Calu3 (cell line): ENCODE data around the gene CHMP1B. TPM values are rescaled to one million over a fixed set of nuclear protein-coding genes. Genes with fewer than 3 reads are reported as not detected.

Experiments
- BruUV-seq: library from RNA; stranded (reverse); fragments of 400-500 nt; replicated peaks from 2 replicates; lab custom pipeline; 2021; lab: Mats Ljungman, UMichigan
- CTCF ChIA-PET: fragments of 300-600 bp; sonication (Branson Sonifier 250); formaldehyde crosslinking; loops from one replicate; lab custom pipeline; 2022; ENCODE audit warnings: antibody characterized with exemption; lab: Charles Lee
- DNase-seq: peaks from one replicate; pipeline ENCODE4 v3.0.0; 2022
- H3K27ac Mint-ChIP-seq: one replicate; pipeline ENCODE4 v1.8.0; 2022; ENCODE audit warnings: mixed read lengths; ENCODE audit not compliant: unreplicated experiment
- H3K27me3 Mint-ChIP-seq: one replicate; pipeline ENCODE4 v1.8.0; 2022; ENCODE audit warnings: mixed read lengths; ENCODE audit not compliant: unreplicated experiment
- H3K36me3 Mint-ChIP-seq: one replicate; pipeline ENCODE4 v1.8.0; 2022; ENCODE audit warnings: mild to moderate bottlenecking, moderate library complexity, mixed read lengths; ENCODE audit not compliant: insufficient read depth, unreplicated experiment
- H3K4me1 Mint-ChIP-seq: one replicate; pipeline ENCODE4 v1.8.0; 2022; ENCODE audit warnings: mild to moderate bottlenecking, low read depth, mixed read lengths; ENCODE audit not compliant: unreplicated experiment
- H3K4me3 Mint-ChIP-seq: one replicate; pipeline ENCODE4 v1.8.0; 2022; ENCODE audit warnings: mild to moderate bottlenecking, low read depth, moderate library complexity, mixed read lengths; ENCODE audit not compliant: unreplicated experiment
- H3K9me3 Mint-ChIP-seq: one replicate; pipeline ENCODE4 v1.8.0; 2022; ENCODE audit warnings: low read depth, mixed read lengths; ENCODE audit not compliant: unreplicated experiment
- intact Hi-C: fragments of 100-400 bp; cut with micrococcal nuclease; formaldehyde crosslinking; loops from one replicate; pipeline ENCODE4 v1.10.0; 2022; ENCODE audit not compliant: unreplicated experiment
- total RNA-seq: library from RNA; stranded (reverse); gene quantifications from 2 replicates; pipeline ENCODE4 v1.2.3, GENCODE V29; 2022
- TF ChIP-seq, protein P1 (sequence below): fragments of 200-600 bp; IDR thresholded peaks from one replicate; pipeline ENCODE4 v1.8.0; 2022; ENCODE audit warnings: antibody characterized with exemption; ENCODE audit not compliant: unreplicated experiment

CHMP1B gene
- total RNA-seq, 1 experiment from 2014 or later, result 44.4 TPM

DNA sequence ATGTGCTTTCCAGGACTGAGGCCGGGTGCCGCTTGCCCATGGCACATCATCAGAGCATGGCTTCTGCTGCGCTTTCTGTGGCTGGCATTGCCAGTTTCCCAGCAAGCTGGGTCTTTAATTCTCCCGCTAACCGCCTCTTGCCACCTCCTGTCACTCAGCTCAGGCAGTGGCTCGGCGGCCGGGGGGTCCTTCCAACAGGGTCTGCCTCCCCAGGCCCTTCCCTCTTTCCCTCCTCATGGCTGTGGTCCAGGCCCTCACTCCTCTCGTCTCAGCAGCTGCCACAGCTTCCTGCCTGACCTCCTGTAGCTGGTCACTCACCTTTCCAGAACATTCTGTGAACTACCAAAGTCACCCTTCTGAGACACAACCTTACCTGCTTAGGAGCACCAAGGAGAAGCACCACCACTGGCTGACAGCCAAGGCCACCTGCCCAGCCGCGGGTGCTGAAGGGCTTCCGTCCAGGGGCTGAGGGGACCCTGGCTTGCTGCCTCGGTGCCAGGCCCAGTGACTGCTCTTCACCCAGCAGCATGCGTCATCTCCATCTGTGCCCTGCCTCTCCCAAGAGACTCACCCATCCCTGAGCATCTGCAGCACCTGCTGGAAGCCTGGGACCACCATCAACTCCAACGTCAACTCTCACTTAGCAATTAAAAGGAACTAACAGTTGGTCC lies 22.6 kb downstream of the CHMP1B start:
- CTCF ChIA-PET, result no interaction called here
- TF ChIP-seq, protein P1, sequence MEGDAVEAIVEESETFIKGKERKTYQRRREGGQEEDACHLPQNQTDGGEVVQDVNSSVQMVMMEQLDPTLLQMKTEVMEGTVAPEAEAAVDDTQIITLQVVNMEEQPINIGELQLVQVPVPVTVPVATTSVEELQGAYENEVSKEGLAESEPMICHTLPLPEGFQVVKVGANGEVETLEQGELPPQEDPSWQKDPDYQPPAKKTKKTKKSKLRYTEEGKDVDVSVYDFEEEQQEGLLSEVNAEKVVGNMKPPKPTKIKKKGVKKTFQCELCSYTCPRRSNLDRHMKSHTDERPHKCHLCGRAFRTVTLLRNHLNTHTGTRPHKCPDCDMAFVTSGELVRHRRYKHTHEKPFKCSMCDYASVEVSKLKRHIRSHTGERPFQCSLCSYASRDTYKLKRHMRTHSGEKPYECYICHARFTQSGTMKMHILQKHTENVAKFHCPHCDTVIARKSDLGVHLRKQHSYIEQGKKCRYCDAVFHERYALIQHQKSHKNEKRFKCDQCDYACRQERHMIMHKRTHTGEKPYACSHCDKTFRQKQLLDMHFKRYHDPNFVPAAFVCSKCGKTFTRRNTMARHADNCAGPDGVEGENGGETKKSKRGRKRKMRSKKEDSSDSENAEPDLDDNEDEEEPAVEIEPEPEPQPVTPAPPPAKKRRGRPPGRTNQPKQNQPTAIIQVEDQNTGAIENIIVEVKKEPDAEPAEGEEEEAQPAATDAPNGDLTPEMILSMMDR, result no peak
- no peak overlapping the region for H3K27ac Mint-ChIP-seq
- no peak for DNase-seq
- H3K36me3 Mint-ChIP-seq, result no peaks in the 10 kb centered on the region
- BruUV-seq, result no TSS peak
- intact Hi-C loops, result loop anchor here (5.0 kb wide), 1 partner anchor 217 kb away; no protein-coding TSS in a partner anchor
- H3K4me3 Mint-ChIP-seq, result no peak overlapping the region
- peaks cover 6% of the 10 kb centered on the region for H3K4me1 Mint-ChIP-seq
- H3K9me3 Mint-ChIP-seq, result no peaks in the 10 kb centered on the region
- no peaks in the 10 kb centered on the region for H3K27me3 Mint-ChIP-seq

DNA sequence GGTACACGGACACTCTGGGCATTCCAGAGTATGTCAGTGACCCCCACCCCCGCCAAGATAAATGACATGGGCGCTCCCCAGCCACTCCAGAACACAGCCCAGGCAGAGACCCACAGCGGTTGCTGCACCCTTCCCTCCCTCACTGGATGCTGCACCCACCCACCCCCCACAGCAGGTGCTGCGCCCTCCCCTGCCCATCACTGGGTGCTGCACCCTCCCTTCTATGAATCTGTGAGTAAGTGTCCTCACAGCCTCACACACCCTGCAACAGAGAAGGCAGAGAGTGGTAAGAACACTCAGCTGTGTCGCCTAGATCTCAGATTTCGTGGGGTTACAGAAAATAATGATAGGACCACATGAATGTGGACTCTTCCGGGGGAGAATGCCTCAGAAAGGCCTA lies 23.5 kb downstream of the CHMP1B start:
- Mint-ChIP-seq H3K27me3 (no peaks in the 10 kb centered on the region), H3K36me3 (no peaks in the 10 kb centered on the region), H3K4me1 (peaks cover 6% of the 10 kb centered on the region), H3K9me3 (no peaks in the 10 kb centered on the region), H3K27ac (no peak overlapping the region), H3K4me3 (no peak overlapping the region)
- no peak for DNase-seq
- CTCF ChIA-PET, result no interaction called here
- TF ChIP-seq, protein P1, result peak; percentile 12
- BruUV-seq, result no TSS peak
- intact Hi-C loops, result loop anchor here (5.0 kb wide), 1 partner anchor 217 kb away; no protein-coding TSS in a partner anchor

- H3K9me3 Mint-ChIP-seq, result no peaks in the 10 kb centered on the region
- H3K4me1 Mint-ChIP-seq, result peaks cover 4% of the 10 kb centered on the region
- no peak overlapping the region for H3K4me3 Mint-ChIP-seq
- DNase-seq, result no peak
- H3K36me3 Mint-ChIP-seq, result no peaks in the 10 kb centered on the region
- no peak overlapping the region for H3K27ac Mint-ChIP-seq
- TF ChIP-seq, protein P1, result no peak
- H3K27me3 Mint-ChIP-seq, result peaks cover 11% of the 10 kb centered on the region
- intact Hi-C loops, result no loop called here
- no TSS peak for BruUV-seq
- CTCF ChIA-PET, result interaction anchor here (1.0 kb wide), 1 partner anchor 17 kb away, joined by 3 read pairs; no protein-coding TSS in a partner anchor
Measured at GRCh38 chr18:11877497-11878135, 26.4 kb downstream of the CHMP1B start.

GRCh38 chr18:11880586-11881304 lies 29.5 kb downstream of the CHMP1B start:
- no peak for DNase-seq
- no peak overlapping the region for H3K4me3 Mint-ChIP-seq
- TF ChIP-seq, protein P1, result no peak
- H3K36me3 Mint-ChIP-seq, result peaks cover 5% of the 10 kb centered on the region
- H3K27ac Mint-ChIP-seq, result no peak overlapping the region
- CTCF ChIA-PET, result no interaction called here
- H3K9me3 Mint-ChIP-seq, result no peaks in the 10 kb centered on the region
- intact Hi-C loops, result no loop called here
- peaks cover 13% of the 10 kb centered on the region for H3K27me3 Mint-ChIP-seq
- BruUV-seq, result no TSS peak
- peaks cover 14% of the 10 kb centered on the region for H3K4me1 Mint-ChIP-seq
